ENCODE measurements around the gene ANXA5. TPM values are rescaled to one million over a fixed set of nuclear protein-coding genes. Genes with fewer than 3 reads are reported as not detected.

ANXA5 gene
- polyA plus RNA-seq, 1 of the 3 experiments (the other 2 are of a cell fraction): 379 TPM

DNA sequence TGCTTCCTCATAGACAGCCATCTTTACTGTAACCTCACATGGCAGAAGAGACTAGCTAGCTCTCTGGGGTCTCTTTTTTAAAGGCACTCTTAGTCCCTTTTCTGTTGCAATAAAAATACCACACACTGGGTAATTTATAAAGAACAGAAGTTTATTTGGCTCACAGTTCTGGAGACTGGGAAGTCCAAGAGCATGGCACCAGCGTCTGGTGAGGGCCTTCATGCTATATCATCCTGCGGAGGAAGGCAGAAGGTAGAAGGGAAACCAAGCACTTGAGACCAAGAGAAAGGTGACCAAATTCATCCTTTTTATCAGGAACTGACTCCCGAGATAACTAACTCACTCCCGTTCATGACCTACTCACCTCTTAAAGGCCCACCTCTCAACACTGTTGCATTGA, 5.4 kb upstream of the ANXA5 start:
- H3K4me2 ChIP-seq: no peak overlapping the region
- DNase-seq: no peak
- no peak overlapping the region for H2AFZ ChIP-seq (ENCODE audit: low read depth)
- no peaks in the 10 kb centered on the region for H3F3A ChIP-seq (replicated peaks; ENCODE audit: insufficient read depth)
- no peaks in the 10 kb centered on the region for H4K20me1 ChIP-seq (ENCODE audit: insufficient read depth)
- H3K27ac ChIP-seq (ENCODE audit: low read depth in 2 of 2, low read length in 1 of 2): no peak overlapping the region
- no peaks in the 10 kb centered on the region for H3K27me3 ChIP-seq (ENCODE audit: insufficient read depth)
- H3K9me3 ChIP-seq: no peaks in the 10 kb centered on the region
- 82% methylated on average over 4 of the region's 4 CpGs for WGBS (ENCODE audit: low lambda C conversion rate)
- H3K4me1 ChIP-seq (ENCODE audit: control insufficient read depth in 1 of 2, insufficient read depth in 2 of 2, low read depth in 1 of 2, low read length in 1 of 2): peaks cover 3 to 7% of the 10 kb centered on the region in 2 experiments; a peak in 3 of 4 replicates
- no peaks in the 10 kb centered on the region for H3K9me2 ChIP-seq
- H3K36me3 ChIP-seq (replicated peaks in 1 of 2; ENCODE audit: control insufficient read depth in 1 of 2, insufficient read depth in 2 of 2, low read length in 1 of 2): no peaks in the 10 kb centered on the region
- TF ChIP-seq, protein P1, sequence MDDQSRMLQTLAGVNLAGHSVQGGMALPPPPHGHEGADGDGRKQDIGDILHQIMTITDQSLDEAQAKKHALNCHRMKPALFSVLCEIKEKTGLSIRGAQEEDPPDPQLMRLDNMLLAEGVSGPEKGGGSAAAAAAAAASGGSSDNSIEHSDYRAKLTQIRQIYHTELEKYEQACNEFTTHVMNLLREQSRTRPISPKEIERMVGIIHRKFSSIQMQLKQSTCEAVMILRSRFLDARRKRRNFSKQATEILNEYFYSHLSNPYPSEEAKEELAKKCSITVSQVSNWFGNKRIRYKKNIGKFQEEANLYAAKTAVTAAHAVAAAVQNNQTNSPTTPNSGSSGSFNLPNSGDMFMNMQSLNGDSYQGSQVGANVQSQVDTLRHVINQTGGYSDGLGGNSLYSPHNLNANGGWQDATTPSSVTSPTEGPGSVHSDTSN (IDR thresholded peaks at IDR 0.05): no peak
- no peak for TF ChIP-seq NRF1 (IDR thresholded peaks at IDR 0.05; ENCODE audit: low read depth, low read length)
- TF ChIP-seq RXRA (IDR thresholded peaks at IDR 0.05; ENCODE audit: borderline replicate concordance, low read depth): no peak
- TF ChIP-seq POLR2AphosphoS5 (IDR thresholded peaks at IDR 0.05; ENCODE audit: low read depth, low read length): no peak
- TF ChIP-seq TEAD4 (IDR thresholded peaks at IDR 0.05; ENCODE audit: borderline replicate concordance, insufficient read depth): no peak
- ChIA-PET CTCF (no interaction called here), POLR2A (no interaction called here)
- H3K79me2 ChIP-seq (ENCODE audit: insufficient read depth): no peaks in the 10 kb centered on the region; the same call in 1 of the 2 replicates
- H3K4me3 ChIP-seq (ENCODE audit: low read depth in 2 of 2, low read length in 1 of 2): no peak overlapping the region
- H3K9ac ChIP-seq: no peak overlapping the region

DNA sequence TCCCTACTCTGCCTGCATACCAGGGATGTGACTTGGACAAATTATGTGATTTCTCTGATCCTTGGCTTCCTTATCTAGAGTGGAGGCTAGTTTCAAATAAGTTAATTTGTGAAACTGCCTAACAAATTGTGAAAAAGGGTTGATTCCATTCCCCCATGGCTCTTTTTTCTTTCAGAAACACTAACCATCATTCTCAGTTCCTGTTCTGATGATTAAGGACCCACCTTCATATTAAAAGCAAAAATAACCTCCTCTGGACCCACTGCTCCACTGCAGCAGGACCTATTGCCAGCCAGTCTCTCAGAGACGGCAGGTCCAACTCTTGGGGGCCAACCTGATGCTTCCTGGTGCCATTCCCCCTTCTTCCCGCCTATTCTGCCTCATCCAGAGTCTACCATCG, 4.5 kb upstream of the ANXA5 start:
- H3K4me3 ChIP-seq (ENCODE audit: low read depth in 2 of 2, low read length in 1 of 2): no peak overlapping the region
- peaks cover 3 to 7% of the 10 kb centered on the region in 2 experiments; a peak in 3 of 4 replicates for H3K4me1 ChIP-seq (ENCODE audit: control insufficient read depth in 1 of 2, insufficient read depth in 2 of 2, low read depth in 1 of 2, low read length in 1 of 2)
- DNase-seq: no peak
- H3K4me2 ChIP-seq: no peak overlapping the region
- ChIA-PET POLR2A (no interaction called here), CTCF (no interaction called here)
- H3K9ac ChIP-seq: no peak overlapping the region
- no peaks in the 10 kb centered on the region for H3K9me2 ChIP-seq
- H3K79me2 ChIP-seq (ENCODE audit: insufficient read depth): peaks cover 5% of the 10 kb centered on the region
- no peaks in the 10 kb centered on the region for H4K20me1 ChIP-seq (ENCODE audit: insufficient read depth)
- WGBS (ENCODE audit: low lambda C conversion rate): 80% methylated on average over 3 of the region's 3 CpGs
- H3K9me3 ChIP-seq: no peaks in the 10 kb centered on the region
- H3K27me3 ChIP-seq (ENCODE audit: insufficient read depth): no peaks in the 10 kb centered on the region
- no peak overlapping the region for H3K27ac ChIP-seq (ENCODE audit: low read depth in 2 of 2, low read length in 1 of 2)
- H3K36me3 ChIP-seq (replicated peaks in 1 of 2; ENCODE audit: control insufficient read depth in 1 of 2, insufficient read depth in 2 of 2, low read length in 1 of 2): no peaks in the 10 kb centered on the region
- TF ChIP-seq SIN3A (IDR thresholded peaks at IDR 0.05; ENCODE audit: borderline replicate concordance, low read depth, low read length) (no peak), EZH2phosphoT487 (IDR thresholded peaks at IDR 0.05; ENCODE audit: borderline replicate concordance, low read depth) (no peak), FOSL2 (IDR thresholded peaks at IDR 0.05; ENCODE audit: borderline replicate concordance, low read depth) (no peak), RCOR1 (IDR thresholded peaks at IDR 0.05; ENCODE audit: low read length) (no peak), NRF1 (IDR thresholded peaks at IDR 0.05; ENCODE audit: low read depth, low read length) (no peak), RXRA (IDR thresholded peaks at IDR 0.05; ENCODE audit: borderline replicate concordance, low read depth) (no peak), RAD21 (IDR thresholded peaks at IDR 0.05; ENCODE audit: low read length) (no peak), NFIC (IDR thresholded peaks at IDR 0.05; ENCODE audit: borderline replicate concordance) (no peak), POLR2AphosphoS5 (IDR thresholded peaks at IDR 0.05; ENCODE audit: low read depth, low read length) (no peak), FOXJ3 (CRISPR knock-in tag; IDR thresholded peaks at IDR 0.05) (no peak), TEAD4 (IDR thresholded peaks at IDR 0.05; ENCODE audit: borderline replicate concordance, insufficient read depth) (no peak), CHD2 (IDR thresholded peaks at IDR 0.05; ENCODE audit: low read length, partially characterized antibody) (no peak), EP300 (IDR thresholded peaks at IDR 0.05; ENCODE audit: borderline replicate concordance in 1 of 2, low read depth in 1 of 2, low read length in 1 of 2) (no peak), RFX5 (IDR thresholded peaks at IDR 0.05; ENCODE audit: low read length) (no peak), FOXM1 (IDR thresholded peaks at IDR 0.05; ENCODE audit: low read depth) (no peak), JUND (IDR thresholded peaks at IDR 0.05) (no peak), SMC3 (IDR thresholded peaks at IDR 0.05; ENCODE audit: low read depth, low read length) (no peak)
- TF ChIP-seq, protein P2, sequence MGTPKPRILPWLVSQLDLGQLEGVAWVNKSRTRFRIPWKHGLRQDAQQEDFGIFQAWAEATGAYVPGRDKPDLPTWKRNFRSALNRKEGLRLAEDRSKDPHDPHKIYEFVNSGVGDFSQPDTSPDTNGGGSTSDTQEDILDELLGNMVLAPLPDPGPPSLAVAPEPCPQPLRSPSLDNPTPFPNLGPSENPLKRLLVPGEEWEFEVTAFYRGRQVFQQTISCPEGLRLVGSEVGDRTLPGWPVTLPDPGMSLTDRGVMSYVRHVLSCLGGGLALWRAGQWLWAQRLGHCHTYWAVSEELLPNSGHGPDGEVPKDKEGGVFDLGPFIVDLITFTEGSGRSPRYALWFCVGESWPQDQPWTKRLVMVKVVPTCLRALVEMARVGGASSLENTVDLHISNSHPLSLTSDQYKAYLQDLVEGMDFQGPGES (IDR thresholded peaks at IDR 0.05; ENCODE audit: low read depth, low read length): no peak
- no peaks in the 10 kb centered on the region for H3F3A ChIP-seq (replicated peaks; ENCODE audit: insufficient read depth)
- H2AFZ ChIP-seq (ENCODE audit: low read depth): no peak overlapping the region
